ENCODE data around the gene VWA2. TPM values are rescaled to one million over a fixed set of nuclear protein-coding genes. Genes with fewer than 3 reads are reported as not detected.

Gene VWA2, protein sequence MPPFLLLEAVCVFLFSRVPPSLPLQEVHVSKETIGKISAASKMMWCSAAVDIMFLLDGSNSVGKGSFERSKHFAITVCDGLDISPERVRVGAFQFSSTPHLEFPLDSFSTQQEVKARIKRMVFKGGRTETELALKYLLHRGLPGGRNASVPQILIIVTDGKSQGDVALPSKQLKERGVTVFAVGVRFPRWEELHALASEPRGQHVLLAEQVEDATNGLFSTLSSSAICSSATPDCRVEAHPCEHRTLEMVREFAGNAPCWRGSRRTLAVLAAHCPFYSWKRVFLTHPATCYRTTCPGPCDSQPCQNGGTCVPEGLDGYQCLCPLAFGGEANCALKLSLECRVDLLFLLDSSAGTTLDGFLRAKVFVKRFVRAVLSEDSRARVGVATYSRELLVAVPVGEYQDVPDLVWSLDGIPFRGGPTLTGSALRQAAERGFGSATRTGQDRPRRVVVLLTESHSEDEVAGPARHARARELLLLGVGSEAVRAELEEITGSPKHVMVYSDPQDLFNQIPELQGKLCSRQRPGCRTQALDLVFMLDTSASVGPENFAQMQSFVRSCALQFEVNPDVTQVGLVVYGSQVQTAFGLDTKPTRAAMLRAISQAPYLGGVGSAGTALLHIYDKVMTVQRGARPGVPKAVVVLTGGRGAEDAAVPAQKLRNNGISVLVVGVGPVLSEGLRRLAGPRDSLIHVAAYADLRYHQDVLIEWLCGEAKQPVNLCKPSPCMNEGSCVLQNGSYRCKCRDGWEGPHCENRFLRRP
- under 0.01 TPM in 1 of 2 replicates, not detected in the other for total RNA-seq

DNA sequence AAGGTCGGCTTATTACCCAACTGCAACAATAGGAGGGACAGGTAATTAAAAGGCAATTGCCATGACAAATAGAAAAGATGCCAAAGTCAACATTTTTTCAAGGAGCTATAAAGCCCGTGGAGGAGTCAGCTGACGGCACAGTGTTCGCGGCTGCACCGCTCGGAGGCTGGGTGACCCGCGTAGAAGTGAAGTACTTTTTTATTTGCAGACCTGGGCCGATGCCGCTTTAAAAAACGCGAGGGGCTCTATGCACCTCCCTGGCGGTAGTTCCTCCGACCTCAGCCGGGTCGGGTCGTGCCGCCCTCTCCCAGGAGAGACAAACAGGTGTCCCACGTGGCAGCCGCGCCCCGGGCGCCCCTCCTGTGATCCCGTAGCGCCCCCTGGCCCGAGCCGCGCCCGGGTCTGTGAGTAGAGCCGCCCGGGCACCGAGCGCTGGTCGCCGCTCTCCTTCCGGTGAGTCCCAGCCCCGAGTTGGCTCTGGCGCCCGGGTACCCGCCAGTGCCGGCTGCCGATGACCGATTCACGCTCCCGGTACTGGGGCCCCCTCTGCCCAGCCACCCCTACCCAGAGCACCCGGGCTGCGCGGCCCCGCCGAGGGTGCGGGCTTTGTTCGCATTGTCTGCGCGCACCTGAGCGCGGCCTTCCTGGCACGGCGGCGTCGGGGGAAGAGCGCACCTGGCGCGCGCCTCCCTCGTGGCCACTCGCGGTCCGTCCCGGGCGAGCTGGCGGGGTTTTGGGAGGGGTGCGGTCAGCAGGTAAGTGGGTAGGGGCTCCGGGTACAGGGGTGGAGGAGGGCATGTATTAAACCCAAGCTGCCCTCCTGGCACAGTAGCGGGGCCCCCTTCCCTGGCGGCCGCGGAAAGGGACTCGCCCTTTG lies at the start of gene VWA2:
Gene VWA2, plus strand, starts transcription at position 138 of the 877 bp plus-strand sequence. CDS start 9,460 bp downstream, outside the sequence.

Other genes with a start within 250 kb of the VWA2 start
- 3.0 and 12.4 TPM in 2 replicates for gene ADRB1, start 195.4 kb upstream of the VWA2 start, total RNA-seq
- gene CCDC186, start 65.1 kb upstream of the VWA2 start, total RNA-seq = 15.0 and 17.0 TPM in 2 replicates
- under 0.01 TPM in 1 of 2 replicates, not detected in the other for gene TDRD1, start 59.9 kb upstream of the VWA2 start, total RNA-seq
- gene AFAP1L2, start 165.2 kb downstream of the VWA2 start, total RNA-seq = 6.5 TPM in 2 replicates